Neural progenitor cell (in vitro differentiated cells): ENCODE results near the gene EPB42.
"Not testable (repeated sequence)": the region's sequence is repeated elsewhere in the genome, so short reads cannot be mapped to it uniquely, and the experiment has no call there.

Source experiments
- EZH2 ChIP-seq: fragments of 200-600 bp; sonication (generic); IDR thresholded peaks from 2 replicates; pipeline ENCODE4 v1.6.1; 2017; ENCODE audit warnings: antibody characterized with exemption, mild to moderate bottlenecking, moderate library complexity
- EZH2phosphoT487 ChIP-seq: fragments of 200-600 bp; sonication (generic); IDR thresholded peaks from 2 replicates; pipeline ENCODE4 v1.6.1; 2017; ENCODE audit warnings: antibody characterized with exemption
- TF ChIP-seq, protein P1 (sequence below): fragments of 200-600 bp; sonication (generic); IDR thresholded peaks from 2 replicates; pipeline ENCODE4 v1.5.1; 2017; ENCODE audit warnings: antibody characterized with exemption, mild to moderate bottlenecking

DNA sequence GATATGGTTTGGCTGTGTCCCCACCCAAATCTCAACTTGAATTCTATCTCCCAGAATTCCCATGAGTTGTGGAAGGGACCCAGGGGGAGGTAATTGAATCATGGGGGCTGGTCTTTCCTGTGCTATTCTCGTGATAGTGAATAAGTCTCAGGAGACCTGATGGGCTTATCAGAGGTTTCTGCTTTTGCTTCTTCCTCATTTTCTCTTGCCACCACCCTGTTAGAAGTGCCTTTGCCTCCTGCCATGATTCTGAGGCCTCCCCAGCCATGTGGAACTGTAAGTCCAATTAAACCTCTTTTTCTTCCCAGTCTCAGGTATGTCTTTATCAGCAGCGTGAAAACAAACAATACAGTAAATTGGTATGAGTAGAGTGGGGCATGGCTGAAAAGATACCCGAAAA lies 23.0 kb downstream of the EPB42 start:
- TF ChIP-seq, protein P1, sequence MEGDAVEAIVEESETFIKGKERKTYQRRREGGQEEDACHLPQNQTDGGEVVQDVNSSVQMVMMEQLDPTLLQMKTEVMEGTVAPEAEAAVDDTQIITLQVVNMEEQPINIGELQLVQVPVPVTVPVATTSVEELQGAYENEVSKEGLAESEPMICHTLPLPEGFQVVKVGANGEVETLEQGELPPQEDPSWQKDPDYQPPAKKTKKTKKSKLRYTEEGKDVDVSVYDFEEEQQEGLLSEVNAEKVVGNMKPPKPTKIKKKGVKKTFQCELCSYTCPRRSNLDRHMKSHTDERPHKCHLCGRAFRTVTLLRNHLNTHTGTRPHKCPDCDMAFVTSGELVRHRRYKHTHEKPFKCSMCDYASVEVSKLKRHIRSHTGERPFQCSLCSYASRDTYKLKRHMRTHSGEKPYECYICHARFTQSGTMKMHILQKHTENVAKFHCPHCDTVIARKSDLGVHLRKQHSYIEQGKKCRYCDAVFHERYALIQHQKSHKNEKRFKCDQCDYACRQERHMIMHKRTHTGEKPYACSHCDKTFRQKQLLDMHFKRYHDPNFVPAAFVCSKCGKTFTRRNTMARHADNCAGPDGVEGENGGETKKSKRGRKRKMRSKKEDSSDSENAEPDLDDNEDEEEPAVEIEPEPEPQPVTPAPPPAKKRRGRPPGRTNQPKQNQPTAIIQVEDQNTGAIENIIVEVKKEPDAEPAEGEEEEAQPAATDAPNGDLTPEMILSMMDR = not testable (repeated sequence)
- TF ChIP-seq EZH2phosphoT487, EZH2: not testable (repeated sequence)
